Measurements from ENCODE around the gene NDFIP2.

DNA sequence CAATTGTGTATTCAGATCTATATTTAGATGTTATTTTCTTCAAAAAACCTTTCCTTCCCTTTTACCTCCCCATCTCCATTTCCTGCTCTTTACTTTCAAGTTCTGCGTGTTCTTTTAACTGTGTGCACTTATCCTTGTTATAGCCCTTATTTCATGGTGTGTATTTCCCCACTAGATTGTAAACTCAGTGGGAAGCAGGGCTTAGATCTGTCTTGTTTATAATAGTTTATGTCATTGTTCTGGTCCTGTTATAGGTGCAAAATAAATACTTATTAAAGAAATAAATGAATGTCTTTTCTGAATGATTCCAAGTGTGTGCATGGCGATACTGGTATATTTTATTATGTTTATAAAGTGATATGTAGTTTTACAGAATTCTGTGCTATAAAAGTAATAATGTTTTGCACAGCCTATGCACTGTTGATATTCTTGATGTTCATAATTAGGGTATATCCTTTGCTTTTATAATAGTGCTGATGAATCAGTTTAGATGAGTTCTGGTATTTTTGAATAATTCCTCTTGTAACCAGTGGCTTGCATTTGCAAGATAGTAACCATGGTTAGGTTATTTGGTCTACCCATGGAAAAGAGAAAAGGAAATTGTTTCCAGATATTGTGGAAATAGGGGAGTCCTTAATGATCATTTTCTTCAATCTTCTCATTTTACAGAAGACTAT, 12.1 kb downstream of the NDFIP2 start:
- no peak for TF ChIP-seq EZH2 (IDR thresholded peaks at IDR 0.05; ENCODE audit: low read depth)
- TF ChIP-seq, protein P1, sequence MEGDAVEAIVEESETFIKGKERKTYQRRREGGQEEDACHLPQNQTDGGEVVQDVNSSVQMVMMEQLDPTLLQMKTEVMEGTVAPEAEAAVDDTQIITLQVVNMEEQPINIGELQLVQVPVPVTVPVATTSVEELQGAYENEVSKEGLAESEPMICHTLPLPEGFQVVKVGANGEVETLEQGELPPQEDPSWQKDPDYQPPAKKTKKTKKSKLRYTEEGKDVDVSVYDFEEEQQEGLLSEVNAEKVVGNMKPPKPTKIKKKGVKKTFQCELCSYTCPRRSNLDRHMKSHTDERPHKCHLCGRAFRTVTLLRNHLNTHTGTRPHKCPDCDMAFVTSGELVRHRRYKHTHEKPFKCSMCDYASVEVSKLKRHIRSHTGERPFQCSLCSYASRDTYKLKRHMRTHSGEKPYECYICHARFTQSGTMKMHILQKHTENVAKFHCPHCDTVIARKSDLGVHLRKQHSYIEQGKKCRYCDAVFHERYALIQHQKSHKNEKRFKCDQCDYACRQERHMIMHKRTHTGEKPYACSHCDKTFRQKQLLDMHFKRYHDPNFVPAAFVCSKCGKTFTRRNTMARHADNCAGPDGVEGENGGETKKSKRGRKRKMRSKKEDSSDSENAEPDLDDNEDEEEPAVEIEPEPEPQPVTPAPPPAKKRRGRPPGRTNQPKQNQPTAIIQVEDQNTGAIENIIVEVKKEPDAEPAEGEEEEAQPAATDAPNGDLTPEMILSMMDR (conservative IDR thresholded peaks at IDR 0.05), result no peak
